WTC11 (cell line): ENCODE measurements around the gene TRIM10. TPM values are rescaled to one million over a fixed set of nuclear protein-coding genes. Genes with fewer than 3 reads are reported as not detected.

Source experiments
- CREB1 ChIP-seq: sonication (generic); formaldehyde crosslinking; IDR thresholded peaks from 2 replicates; pipeline ENCODE4 v1.8.0; 2023; ENCODE audit warnings: mild to moderate bottlenecking, missing genetic modification reagents
- FOXJ3 ChIP-seq: sonication (generic); formaldehyde crosslinking; IDR thresholded peaks from 2 replicates; pipeline ENCODE4 v1.9.0; 2021; ENCODE audit warnings: missing genetic modification reagents, mild to moderate bottlenecking, borderline replicate concordance
- FOXK1 ChIP-seq: sonication (generic); formaldehyde crosslinking; IDR thresholded peaks from 2 replicates; pipeline ENCODE4 v1.8.0; 2022; ENCODE audit warnings: mild to moderate bottlenecking, moderate library complexity, missing genetic modification reagents
- JUN ChIP-seq: sonication (generic); formaldehyde crosslinking; IDR thresholded peaks from 2 replicates; pipeline ENCODE4 v1.8.0; 2023; ENCODE audit warnings: mild to moderate bottlenecking, missing genetic modification reagents
- NFE2L1 ChIP-seq: sonication (generic); formaldehyde crosslinking; IDR thresholded peaks from 2 replicates; pipeline ENCODE4 v1.8.1; 2023; ENCODE audit warnings: missing genetic modification reagents
- NR1H2 ChIP-seq: sonication (generic); formaldehyde crosslinking; IDR thresholded peaks from 2 replicates; pipeline ENCODE4 v1.9.0; 2021; ENCODE audit warnings: mild to moderate bottlenecking, moderate library complexity, missing genetic modification reagents
- NR2C2 ChIP-seq: sonication (generic); formaldehyde crosslinking; IDR thresholded peaks from 2 replicates; pipeline ENCODE4 v1.8.0; 2022; ENCODE audit warnings: mild to moderate bottlenecking, missing genetic modification reagents
- SMAD3 ChIP-seq: sonication (generic); formaldehyde crosslinking; IDR thresholded peaks from 2 replicates; pipeline ENCODE4 v1.8.0; 2022; ENCODE audit warnings: missing genetic modification reagents, mild to moderate bottlenecking, borderline replicate concordance
- SMAD4 ChIP-seq: sonication (generic); formaldehyde crosslinking; IDR thresholded peaks from 2 replicates; pipeline ENCODE4 v1.8.0; 2022; ENCODE audit warnings: mild to moderate bottlenecking, missing genetic modification reagents
- SP1 ChIP-seq: sonication (generic); formaldehyde crosslinking; conservative IDR thresholded peaks from 2 replicates; pipeline ENCODE4 v1.8.1; 2022; ENCODE audit warnings: missing genetic modification reagents
- TCF7 ChIP-seq: sonication (generic); formaldehyde crosslinking; IDR thresholded peaks from 2 replicates; pipeline ENCODE4 v1.8.0; 2022; ENCODE audit warnings: mild to moderate bottlenecking, low read depth, missing genetic modification reagents, moderate library complexity
- TEAD4 ChIP-seq: sonication (generic); formaldehyde crosslinking; IDR thresholded peaks from 2 replicates; pipeline ENCODE4 v1.8.0; 2022; ENCODE audit warnings: mild to moderate bottlenecking, missing genetic modification reagents
- TP53 ChIP-seq: sonication (generic); formaldehyde crosslinking; IDR thresholded peaks from 2 replicates; pipeline ENCODE4 v1.8.1; 2023; ENCODE audit warnings: mild to moderate bottlenecking, missing genetic modification reagents
- ZNF121 ChIP-seq: sonication (generic); formaldehyde crosslinking; IDR thresholded peaks from 2 replicates; pipeline ENCODE4 v1.8.0; 2023; ENCODE audit warnings: missing genetic modification reagents
- total RNA-seq: library from RNA; stranded (reverse); gene quantifications from 3 replicates; pipeline ENCODE4 v1.2.3, GENCODE V29; 2021
- TF ChIP-seq, protein P1 (sequence below): sonication (generic); formaldehyde crosslinking; IDR thresholded peaks from 2 replicates; pipeline ENCODE4 v1.8.1; 2023; ENCODE audit warnings: mild to moderate bottlenecking, moderate library complexity, missing genetic modification reagents
- TF ChIP-seq, protein P2 (sequence below): sonication (generic); formaldehyde crosslinking; IDR thresholded peaks from 2 replicates; pipeline ENCODE4 v1.8.0; 2023; ENCODE audit warnings: missing genetic modification reagents, mild to moderate bottlenecking, borderline replicate concordance
- TF ChIP-seq, protein P3 (sequence below): sonication (generic); formaldehyde crosslinking; IDR thresholded peaks from 2 replicates; pipeline ENCODE4 v1.8.0; 2022; ENCODE audit warnings: mild to moderate bottlenecking, missing genetic modification reagents
- TF ChIP-seq, protein P4 (sequence below): sonication (generic); formaldehyde crosslinking; IDR thresholded peaks from 2 replicates; pipeline ENCODE4 v1.8.0; 2022; ENCODE audit warnings: mild to moderate bottlenecking, missing genetic modification reagents
- TF ChIP-seq, protein P5 (sequence below): sonication (generic); formaldehyde crosslinking; IDR thresholded peaks from 2 replicates; pipeline ENCODE4 v1.8.0; 2022; ENCODE audit warnings: missing genetic modification reagents
- TF ChIP-seq, protein P6 (sequence below): sonication (generic); formaldehyde crosslinking; IDR thresholded peaks from 2 replicates; pipeline ENCODE4 v1.8.1; 2022; ENCODE audit warnings: mild to moderate bottlenecking, moderate library complexity, missing genetic modification reagents
- TF ChIP-seq, protein P7 (sequence below): fragments of 250-450 bp; sonication (Bioruptor Pico); IDR thresholded peaks from 2 replicates; pipeline ENCODE4 v1.9.0; 2021; ENCODE audit warnings: moderate library complexity, mild to moderate bottlenecking, inconsistent platforms, borderline replicate concordance
- TF ChIP-seq, protein P8 (sequence below): sonication (generic); formaldehyde crosslinking; IDR thresholded peaks from 2 replicates; pipeline ENCODE4 v1.8.0; 2023; ENCODE audit warnings: missing genetic modification reagents

The TRIM10 gene
- total RNA-seq, 1 experiment from 2014 or later, result 0.22 TPM

DNA sequence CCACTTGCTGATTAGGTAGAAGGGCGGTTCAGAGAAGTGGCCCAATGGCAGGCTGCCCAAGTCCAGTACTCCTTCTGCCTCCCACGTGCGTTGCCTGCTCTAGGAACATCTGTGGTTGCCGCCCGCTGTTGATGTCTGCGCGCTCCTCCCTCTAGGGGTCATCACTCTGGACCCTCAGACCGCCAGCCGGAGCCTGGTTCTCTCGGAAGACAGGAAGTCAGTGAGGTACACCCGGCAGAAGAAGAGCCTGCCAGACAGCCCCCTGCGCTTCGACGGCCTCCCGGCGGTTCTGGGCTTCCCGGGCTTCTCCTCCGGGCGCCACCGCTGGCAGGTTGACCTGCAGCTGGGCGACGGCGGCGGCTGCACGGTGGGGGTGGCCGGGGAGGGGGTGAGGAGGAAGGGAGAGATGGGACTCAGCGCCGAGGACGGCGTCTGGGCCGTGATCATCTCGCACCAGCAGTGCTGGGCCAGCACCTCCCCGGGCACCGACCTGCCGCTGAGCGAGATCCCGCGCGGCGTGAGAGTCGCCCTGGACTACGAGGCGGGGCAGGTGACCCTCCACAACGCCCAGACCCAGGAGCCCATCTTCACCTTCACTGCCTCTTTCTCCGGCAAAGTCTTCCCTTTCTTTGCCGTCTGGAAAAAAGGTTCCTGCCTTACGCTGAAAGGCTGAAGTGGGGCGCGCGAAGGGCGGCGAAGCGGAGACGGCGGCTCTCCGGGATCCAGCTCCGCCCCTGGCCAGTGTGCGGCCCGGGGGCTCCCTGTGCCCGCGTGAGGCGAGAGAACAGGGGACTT lies 10.9 kb upstream of the TRIM10 start (continued):
- TF ChIP-seq, protein P1, sequence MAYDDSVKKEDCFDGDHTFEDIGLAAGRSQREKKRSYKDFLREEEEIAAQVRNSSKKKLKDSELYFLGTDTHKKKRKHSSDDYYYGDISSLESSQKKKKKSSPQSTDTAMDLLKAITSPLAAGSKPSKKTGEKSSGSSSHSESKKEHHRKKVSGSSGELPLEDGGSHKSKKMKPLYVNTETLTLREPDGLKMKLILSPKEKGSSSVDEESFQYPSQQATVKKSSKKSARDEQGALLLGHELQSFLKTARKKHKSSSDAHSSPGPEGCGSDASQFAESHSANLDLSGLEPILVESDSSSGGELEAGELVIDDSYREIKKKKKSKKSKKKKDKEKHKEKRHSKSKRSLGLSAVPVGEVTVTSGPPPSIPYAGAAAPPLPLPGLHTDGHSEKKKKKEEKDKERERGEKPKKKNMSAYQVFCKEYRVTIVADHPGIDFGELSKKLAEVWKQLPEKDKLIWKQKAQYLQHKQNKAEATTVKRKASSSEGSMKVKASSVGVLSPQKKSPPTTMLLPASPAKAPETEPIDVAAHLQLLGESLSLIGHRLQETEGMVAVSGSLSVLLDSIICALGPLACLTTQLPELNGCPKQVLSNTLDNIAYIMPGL (CRISPR knock-in tag), result peak; percentile 76
- TF ChIP-seq TCF7 (CRISPR knock-in tag), result peak; percentile 48; the same call in 1 of the 2 replicates
- TF ChIP-seq, protein P2, sequence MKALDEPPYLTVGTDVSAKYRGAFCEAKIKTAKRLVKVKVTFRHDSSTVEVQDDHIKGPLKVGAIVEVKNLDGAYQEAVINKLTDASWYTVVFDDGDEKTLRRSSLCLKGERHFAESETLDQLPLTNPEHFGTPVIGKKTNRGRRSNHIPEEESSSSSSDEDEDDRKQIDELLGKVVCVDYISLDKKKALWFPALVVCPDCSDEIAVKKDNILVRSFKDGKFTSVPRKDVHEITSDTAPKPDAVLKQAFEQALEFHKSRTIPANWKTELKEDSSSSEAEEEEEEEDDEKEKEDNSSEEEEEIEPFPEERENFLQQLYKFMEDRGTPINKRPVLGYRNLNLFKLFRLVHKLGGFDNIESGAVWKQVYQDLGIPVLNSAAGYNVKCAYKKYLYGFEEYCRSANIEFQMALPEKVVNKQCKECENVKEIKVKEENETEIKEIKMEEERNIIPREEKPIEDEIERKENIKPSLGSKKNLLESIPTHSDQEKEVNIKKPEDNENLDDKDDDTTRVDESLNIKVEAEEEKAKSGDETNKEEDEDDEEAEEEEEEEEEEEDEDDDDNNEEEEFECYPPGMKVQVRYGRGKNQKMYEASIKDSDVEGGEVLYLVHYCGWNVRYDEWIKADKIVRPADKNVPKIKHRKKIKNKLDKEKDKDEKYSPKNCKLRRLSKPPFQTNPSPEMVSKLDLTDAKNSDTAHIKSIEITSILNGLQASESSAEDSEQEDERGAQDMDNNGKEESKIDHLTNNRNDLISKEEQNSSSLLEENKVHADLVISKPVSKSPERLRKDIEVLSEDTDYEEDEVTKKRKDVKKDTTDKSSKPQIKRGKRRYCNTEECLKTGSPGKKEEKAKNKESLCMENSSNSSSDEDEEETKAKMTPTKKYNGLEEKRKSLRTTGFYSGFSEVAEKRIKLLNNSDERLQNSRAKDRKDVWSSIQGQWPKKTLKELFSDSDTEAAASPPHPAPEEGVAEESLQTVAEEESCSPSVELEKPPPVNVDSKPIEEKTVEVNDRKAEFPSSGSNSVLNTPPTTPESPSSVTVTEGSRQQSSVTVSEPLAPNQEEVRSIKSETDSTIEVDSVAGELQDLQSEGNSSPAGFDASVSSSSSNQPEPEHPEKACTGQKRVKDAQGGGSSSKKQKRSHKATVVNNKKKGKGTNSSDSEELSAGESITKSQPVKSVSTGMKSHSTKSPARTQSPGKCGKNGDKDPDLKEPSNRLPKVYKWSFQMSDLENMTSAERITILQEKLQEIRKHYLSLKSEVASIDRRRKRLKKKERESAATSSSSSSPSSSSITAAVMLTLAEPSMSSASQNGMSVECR (CRISPR knock-in tag), result peak; percentile 50; the same call in 1 of the 2 replicates
- peak; percentile 81; the same call in 1 of the 2 replicates for TF ChIP-seq NFE2L1 (CRISPR knock-in tag)
- 0 out of 2 replicates have a peak, but pooled peaks have one; percentile 60 for TF ChIP-seq JUN (CRISPR knock-in tag)
- TF ChIP-seq, protein P3, sequence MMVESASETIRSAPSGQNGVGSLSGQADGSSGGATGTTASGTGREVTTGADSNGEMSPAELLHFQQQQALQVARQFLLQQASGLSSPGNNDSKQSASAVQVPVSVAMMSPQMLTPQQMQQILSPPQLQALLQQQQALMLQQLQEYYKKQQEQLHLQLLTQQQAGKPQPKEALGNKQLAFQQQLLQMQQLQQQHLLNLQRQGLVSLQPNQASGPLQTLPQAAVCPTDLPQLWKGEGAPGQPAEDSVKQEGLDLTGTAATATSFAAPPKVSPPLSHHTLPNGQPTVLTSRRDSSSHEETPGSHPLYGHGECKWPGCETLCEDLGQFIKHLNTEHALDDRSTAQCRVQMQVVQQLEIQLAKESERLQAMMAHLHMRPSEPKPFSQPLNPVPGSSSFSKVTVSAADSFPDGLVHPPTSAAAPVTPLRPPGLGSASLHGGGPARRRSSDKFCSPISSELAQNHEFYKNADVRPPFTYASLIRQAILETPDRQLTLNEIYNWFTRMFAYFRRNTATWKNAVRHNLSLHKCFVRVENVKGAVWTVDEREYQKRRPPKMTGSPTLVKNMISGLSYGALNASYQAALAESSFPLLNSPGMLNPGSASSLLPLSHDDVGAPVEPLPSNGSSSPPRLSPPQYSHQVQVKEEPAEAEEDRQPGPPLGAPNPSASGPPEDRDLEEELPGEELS, result peak; percentile 94
- TF ChIP-seq, protein P4, sequence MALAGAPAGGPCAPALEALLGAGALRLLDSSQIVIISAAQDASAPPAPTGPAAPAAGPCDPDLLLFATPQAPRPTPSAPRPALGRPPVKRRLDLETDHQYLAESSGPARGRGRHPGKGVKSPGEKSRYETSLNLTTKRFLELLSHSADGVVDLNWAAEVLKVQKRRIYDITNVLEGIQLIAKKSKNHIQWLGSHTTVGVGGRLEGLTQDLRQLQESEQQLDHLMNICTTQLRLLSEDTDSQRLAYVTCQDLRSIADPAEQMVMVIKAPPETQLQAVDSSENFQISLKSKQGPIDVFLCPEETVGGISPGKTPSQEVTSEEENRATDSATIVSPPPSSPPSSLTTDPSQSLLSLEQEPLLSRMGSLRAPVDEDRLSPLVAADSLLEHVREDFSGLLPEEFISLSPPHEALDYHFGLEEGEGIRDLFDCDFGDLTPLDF, result peak; percentile 68
- TF ChIP-seq, protein P5, sequence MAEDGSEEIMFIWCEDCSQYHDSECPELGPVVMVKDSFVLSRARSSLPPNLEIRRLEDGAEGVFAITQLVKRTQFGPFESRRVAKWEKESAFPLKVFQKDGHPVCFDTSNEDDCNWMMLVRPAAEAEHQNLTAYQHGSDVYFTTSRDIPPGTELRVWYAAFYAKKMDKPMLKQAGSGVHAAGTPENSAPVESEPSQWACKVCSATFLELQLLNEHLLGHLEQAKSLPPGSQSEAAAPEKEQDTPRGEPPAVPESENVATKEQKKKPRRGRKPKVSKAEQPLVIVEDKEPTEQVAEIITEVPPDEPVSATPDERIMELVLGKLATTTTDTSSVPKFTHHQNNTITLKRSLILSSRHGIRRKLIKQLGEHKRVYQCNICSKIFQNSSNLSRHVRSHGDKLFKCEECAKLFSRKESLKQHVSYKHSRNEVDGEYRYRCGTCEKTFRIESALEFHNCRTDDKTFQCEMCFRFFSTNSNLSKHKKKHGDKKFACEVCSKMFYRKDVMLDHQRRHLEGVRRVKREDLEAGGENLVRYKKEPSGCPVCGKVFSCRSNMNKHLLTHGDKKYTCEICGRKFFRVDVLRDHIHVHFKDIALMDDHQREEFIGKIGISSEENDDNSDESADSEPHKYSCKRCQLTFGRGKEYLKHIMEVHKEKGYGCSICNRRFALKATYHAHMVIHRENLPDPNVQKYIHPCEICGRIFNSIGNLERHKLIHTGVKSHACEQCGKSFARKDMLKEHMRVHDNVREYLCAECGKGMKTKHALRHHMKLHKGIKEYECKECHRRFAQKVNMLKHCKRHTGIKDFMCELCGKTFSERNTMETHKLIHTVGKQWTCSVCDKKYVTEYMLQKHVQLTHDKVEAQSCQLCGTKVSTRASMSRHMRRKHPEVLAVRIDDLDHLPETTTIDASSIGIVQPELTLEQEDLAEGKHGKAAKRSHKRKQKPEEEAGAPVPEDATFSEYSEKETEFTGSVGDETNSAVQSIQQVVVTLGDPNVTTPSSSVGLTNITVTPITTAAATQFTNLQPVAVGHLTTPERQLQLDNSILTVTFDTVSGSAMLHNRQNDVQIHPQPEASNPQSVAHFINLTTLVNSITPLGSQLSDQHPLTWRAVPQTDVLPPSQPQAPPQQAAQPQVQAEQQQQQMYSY (CRISPR knock-in tag), result 0 out of 2 replicates have a peak, but pooled peaks have one; percentile 44
- TF ChIP-seq TP53 (CRISPR knock-in tag), result peak; percentile 50; the same call in 1 of the 2 replicates
- no peak for TF ChIP-seq ZNF121 (CRISPR knock-in tag)
- TF ChIP-seq NR1H2 (CRISPR knock-in tag), result no peak
- TF ChIP-seq, protein P6, sequence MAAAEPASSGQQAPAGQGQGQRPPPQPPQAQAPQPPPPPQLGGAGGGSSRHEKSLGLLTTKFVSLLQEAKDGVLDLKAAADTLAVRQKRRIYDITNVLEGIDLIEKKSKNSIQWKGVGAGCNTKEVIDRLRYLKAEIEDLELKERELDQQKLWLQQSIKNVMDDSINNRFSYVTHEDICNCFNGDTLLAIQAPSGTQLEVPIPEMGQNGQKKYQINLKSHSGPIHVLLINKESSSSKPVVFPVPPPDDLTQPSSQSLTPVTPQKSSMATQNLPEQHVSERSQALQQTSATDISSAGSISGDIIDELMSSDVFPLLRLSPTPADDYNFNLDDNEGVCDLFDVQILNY, result peak; percentile 71
- TF ChIP-seq FOXJ3 (CRISPR knock-in tag), result 0 out of 2 replicates have a peak, but pooled peaks have one; percentile 22
- peak; percentile 74 for TF ChIP-seq FOXK1 (CRISPR knock-in tag)
- 0 out of 2 replicates have a peak, but pooled peaks have one; percentile 37 for TF ChIP-seq SP1 (CRISPR knock-in tag)
- peak; percentile 92 for TF ChIP-seq SMAD4 (CRISPR knock-in tag)
- peak; percentile 86; the same call in 1 of the 2 replicates for TF ChIP-seq SMAD3 (CRISPR knock-in tag)
- TF ChIP-seq, protein P7, sequence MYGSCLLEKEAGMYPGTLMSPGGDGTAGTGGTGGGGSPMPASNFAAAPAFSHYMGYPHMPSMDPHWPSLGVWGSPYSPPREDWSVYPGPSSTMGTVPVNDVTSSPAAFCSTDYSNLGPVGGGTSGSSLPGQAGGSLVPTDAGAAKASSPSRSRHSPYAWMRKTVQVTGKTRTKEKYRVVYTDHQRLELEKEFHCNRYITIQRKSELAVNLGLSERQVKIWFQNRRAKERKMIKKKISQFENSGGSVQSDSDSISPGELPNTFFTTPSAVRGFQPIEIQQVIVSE (CRISPR knock-in tag), result no peak
- TF ChIP-seq, protein P8, sequence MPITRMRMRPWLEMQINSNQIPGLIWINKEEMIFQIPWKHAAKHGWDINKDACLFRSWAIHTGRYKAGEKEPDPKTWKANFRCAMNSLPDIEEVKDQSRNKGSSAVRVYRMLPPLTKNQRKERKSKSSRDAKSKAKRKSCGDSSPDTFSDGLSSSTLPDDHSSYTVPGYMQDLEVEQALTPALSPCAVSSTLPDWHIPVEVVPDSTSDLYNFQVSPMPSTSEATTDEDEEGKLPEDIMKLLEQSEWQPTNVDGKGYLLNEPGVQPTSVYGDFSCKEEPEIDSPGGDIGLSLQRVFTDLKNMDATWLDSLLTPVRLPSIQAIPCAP (CRISPR knock-in tag), result peak; percentile 72; the same call in 1 of the 2 replicates
- peak; percentile 79; the same call in 1 of the 2 replicates for TF ChIP-seq CREB1 (CRISPR knock-in tag)
- TF ChIP-seq NR2C2, result 0 out of 2 replicates have a peak, but pooled peaks have one; percentile 66
- 0 out of 2 replicates have a peak, but pooled peaks have one; percentile 43 for TF ChIP-seq TEAD4 (CRISPR knock-in tag)
